Measurements from ENCODE around the gene LAMC3. TPM values are rescaled to one million over a fixed set of nuclear protein-coding genes. Genes with fewer than 3 reads are reported as not detected.

LAMC3 gene
- total RNA-seq, 1 donor from 2014 or later, result 0.03 TPM

DNA sequence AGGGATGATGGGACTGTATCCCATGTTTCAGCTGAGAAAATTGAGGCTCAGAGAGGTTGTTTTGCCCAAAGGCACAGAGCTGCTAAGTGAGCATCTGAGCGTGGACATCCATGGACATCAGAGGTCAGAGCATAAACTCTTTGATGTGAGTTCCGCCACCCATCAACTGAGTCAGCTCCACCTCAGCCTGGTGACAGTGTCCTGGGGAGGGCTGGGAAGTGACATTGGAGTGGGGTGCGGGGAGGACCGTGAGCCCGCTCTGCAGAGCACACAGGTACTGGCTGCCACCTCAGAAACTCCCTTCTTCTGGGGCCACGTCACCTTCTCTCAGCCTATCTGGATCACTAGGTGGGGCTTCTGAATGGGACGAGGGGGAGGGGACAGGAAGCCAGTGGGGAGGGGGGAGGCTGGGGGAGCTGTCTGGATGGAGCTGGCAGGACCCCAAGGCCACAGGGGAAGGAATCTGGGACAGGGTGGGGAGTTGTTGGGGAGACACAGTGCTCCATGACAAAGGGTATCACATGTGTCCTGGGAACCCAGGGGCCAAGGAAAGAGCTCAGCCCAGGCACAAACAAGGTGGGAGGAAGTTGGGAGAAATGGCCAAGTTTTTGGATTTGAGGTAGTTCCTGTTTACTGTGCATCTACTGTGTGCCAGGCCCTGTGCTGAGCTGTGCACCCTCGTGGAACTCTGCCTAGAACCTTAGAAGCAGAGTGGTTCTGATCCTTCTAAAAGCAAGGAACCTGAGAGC, 2.5 kb downstream of the LAMC3 start:
- no peak for DNase-seq (ENCODE audit: low read depth)

DNA sequence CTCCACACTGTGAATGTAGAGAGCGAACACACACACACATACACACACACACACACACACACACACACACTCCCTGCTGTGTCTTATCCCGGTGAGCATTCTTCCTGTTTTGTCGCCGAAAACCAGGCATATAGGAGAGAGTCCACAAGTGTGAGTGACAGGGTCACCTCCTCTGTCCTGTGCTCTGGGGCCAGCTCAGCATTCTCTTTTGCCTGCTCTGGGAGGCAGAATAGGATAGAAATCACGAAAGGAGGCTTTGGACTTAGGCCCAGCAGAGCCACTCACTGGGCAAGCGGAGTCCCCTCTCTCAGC, 3.0 kb downstream of the LAMC3 start:
- DNase-seq (ENCODE audit: low read depth), result no peak

DNA sequence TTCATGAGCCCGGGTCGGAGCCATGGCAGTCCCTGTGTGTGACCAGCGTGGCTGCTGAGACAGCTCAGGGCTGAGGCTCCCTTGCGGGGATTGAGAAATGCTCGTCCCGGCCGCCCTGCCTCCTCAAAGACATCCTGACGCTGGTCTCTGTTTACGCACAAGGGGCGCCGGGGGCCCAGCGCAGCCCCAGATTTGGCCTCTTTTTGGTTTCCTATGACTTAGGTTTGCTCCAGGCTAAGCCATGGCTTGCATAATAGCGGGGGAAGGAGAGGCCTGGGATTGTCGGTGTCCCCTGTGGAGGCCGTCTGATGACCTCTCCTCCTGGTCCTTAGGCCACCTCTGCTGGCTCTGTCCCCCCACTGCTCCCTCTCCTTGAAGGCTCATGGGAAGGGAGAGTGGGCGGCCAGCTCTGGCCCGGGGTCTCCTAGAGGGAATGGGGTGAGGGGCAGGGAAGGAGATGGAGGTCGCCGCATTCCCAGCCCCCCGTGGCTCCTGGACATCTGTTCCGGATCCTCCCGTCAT, 3.5 kb downstream of the LAMC3 start:
- DNase-seq (ENCODE audit: low read depth), result no peak

DNA sequence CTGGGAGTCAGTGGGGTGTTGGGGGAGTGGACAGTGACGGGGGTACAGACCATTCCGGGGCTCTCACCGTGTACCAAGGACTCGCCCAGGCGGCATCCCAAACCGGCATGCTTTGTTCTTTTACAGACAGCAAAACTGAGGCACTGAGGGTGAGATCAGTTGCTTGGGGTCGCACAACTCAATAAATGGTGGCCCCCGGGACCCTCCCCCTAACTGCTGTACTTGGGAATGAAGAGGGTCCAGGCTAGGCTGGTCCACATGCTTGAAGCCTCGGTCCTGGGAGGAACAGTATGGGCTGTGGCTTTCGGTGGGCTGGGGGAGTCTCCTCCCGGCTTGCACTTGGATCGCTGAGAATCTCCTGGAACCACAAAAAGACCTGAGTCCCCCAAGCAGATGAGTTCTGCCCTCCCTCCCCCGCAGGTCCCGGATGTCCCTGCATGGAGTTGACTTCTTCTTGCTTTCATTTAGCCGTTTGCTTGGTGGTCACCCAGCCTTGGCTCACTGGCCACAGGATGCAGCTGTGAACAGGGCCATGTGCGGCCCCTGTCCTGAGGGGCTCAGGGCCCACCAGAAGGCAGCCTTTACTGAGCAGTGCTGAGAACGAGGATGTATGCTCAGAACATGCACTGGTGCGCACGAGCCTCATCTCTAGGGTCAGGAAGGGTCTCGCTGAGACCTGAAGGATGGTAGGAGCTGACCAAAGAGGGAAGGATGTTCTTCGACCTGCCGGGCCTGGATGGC, 4.2 kb downstream of the LAMC3 start:
- DNase-seq (ENCODE audit: low read depth), result no peak

DNA sequence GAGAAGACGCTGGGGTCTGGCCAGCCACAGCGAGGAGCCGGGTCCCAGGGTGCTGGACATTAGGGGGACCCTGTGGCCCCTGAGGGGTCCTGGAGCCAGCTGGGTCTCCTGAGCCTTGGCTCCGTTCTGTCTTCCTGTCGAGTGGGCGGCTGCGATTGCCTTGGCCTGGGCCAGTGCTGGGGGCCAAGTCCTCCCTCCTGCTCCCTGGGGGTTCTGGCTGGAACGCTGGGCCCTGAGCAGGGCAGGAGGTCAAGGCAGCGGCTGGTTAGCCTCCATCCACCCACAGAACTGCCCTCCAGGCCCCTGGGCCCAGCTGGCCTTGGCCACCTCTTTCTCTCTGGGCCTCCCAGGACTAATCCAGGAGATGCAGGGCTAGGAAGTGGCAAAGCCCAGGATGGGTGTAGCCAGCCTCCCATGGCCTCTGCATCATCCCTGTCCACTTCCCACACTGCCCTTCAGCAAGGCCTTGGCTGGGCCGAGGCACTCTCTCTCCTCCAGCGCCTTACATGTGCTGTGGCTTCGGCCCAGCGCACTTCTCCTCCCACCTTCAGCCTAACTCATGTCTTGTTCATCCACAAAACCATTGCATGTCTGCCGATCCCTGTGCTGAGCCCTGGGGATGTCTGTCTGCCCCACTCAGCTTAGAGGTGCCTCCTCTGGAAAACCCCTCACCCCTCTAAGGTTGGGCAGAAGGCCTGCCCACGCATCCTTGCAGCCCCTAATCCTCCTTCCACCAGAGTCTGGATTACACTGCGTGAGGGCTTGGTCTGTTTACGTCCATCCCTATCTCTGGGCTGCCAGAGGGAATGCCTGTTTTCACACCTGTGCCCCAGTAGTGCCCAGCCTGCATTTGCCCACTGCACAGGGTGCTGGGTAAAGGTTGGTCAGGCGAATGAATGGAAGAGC, 5.0 kb downstream of the LAMC3 start:
- no peak for DNase-seq (ENCODE audit: low read depth)

DNA sequence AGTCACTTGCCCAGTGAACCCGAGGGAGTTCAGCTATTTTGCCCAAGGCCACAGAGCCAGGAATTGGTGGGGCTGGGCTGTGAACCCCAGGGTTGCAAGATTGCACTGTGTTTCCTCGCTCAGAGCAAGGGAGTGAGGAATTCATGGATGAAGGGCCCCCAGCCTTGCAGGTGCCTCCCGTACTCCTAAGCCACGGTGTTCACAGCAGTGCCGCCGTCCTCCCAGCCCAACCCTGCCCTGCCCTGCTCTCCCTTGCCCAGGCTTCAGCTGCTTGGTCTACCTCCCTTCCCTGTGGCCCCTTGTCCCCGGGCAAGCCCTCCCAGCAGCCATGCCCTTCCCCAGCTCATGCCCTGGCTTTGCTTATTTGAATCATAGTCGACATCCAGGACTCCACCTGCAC, 6.1 kb downstream of the LAMC3 start:
- no peak for DNase-seq (ENCODE audit: low read depth)

DNA sequence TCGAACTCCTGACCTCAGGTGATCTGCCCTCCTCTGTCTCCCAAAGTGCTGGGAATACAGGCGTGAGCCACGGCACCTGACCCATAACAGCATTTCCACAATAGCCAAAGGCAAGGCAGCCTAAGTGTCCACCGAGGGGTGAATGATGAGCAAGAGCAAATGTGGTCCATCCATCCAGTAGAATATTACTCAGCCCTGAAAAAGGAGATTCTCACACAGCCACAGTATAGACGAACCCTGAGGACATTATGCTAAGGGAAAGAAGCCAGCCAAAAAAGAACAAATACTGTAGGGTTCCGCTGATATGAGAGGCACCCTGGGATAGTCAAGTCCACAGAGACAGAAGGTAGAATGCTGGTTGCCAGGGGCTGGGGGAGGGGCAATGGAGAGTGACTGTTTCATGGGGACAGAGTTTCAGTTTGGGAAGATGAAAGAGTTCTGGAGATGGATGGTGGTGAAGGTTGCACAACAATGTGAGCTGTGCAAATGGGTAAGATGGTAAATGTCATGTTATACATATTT, 7.0 kb downstream of the LAMC3 start:
- no peak for DNase-seq (ENCODE audit: low read depth)

DNA sequence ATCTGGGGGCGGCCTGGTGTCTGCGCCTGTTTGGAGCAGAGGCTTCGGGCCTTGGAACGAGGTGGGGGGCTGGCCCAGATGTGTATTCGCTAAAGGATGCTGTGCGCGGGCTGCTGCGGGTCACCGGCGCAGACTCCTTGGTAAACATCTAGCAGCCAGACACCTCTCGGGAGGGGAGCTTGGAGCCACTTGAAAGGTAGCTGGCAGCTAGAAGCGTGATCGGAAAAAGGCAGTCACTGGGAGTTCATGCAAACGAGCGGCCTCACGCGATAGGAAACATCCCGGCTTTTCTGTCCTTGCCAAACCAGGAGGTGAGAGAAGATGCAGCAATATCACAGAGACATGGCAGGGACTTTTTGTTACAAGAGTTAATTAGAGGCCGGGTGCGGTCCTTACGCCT, 8.1 kb downstream of the LAMC3 start:
- no peak for DNase-seq (ENCODE audit: low read depth)

DNA sequence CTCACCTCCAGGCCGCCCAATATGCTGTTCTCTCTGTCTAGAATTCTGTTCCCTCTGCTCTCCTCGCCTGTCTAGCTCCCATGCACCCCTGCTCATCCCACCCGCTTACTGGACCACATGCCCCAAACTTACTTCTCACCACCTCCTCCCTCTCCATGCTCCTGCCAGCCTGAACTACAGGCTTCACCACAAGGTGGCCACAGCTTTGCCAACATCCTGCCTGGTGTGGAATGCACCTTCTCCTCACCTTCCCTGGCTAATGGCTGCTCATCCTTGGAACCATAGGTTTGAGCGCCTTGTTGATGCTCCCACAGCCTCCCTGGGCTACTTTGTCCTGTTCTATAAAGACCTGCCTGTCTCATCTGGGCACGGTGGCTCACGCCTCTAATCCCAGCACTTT, 9.6 kb downstream of the LAMC3 start:
- no peak for DNase-seq (ENCODE audit: low read depth)

DNA sequence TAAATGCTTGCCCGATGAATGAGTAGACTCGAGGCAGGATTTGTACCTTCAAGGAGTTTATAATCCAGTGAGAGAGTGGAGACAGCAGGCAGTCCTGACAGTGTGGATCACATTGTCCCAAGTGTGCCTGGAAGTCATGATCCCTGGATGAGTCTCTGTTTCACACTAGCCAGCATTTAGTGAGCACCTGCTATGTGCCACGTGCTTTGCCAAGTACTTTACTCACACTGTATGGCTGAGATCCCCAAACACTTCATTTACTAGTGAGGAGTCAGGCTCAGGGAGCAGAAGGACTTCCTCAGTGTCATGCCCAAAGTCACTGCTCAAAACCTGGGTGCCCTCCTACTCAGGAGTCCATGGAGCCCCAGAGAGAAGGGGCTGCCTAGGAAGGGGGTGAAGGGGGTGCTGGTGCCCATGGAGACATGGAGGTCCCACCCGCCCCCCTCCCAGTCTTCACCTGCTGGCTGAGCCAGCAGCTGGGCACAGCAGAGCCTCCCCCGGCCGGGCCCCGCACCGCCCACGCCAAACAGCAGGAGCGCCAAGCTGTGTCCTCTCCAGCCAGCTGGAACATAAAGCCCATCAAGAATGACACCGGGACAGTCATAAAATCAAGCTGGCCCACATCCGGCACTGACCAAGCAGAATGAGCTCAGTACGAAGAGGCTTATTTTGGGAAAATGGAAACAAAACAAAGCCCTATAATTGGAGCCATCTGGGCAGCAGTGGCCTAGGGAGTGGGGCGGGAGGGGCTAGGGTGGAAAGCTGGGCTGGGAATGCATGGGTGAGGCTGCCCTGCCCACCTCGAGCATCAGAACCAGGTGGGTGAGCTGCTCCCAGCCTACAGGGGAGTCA, 10.6 kb downstream of the LAMC3 start:
- peak; percentile 44 for DNase-seq (ENCODE audit: low read depth)

DNA sequence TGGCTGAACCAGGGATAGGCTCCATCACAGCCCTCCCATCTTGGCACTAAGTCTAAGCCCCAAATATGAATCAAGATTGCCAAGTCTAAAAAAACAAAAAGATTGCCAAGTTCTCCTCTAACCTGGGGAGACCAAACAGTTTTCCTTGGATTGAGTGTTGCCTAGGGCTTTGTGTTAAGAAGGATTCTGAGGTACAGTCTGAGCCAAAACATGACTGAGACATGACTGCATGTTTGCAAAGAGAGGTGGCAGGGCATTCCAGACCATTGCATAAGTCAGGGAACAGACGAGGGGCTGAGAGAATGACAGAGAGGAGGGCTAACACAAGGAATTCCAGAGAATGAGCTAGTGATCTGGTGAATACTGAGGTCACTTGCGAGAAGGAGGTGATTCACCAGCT, 11.4 kb downstream of the LAMC3 start:
- DNase-seq (ENCODE audit: low read depth), result no peak

DNA sequence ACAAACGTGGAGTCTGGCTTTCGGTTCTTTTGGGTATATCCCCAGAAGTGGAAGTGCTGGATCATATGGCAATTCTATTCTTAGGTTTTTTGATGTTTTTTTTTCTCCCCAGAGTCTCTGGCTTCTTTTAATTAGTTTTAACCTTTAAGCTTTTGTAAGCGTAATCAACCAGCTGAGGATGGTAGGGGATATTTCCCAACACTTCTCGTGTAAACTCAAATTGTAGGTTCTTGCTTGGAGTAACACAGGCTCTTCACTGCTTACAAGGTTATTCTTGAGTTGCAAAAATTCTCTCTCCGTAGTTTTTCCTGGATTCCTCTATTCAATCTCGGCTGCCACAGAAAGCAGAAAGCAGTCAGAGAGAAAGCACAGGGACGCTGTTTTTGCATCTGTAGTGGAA, 11.9 kb downstream of the LAMC3 start:
- DNase-seq (ENCODE audit: low read depth), result no peak

DNA sequence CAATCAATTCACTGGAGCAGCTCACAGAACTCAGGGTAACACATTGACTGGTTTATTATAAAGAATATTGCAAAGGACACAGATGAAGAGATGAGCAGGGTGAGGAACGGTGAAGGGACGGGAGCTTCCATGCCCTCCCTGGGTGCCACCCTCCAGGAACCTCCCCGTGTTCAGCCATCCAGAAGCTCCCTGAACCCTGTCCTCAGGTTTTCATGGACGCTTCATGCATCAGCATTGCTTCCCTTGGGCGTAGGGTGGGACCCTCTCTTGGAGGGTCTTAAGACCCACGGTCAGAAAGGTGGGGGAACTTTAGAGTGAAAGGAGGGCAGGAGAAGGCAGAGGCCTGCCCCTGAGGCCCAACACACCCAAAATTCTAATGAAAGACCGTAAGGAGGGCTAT, 12.8 kb downstream of the LAMC3 start:
- no peak for DNase-seq (ENCODE audit: low read depth)

DNA sequence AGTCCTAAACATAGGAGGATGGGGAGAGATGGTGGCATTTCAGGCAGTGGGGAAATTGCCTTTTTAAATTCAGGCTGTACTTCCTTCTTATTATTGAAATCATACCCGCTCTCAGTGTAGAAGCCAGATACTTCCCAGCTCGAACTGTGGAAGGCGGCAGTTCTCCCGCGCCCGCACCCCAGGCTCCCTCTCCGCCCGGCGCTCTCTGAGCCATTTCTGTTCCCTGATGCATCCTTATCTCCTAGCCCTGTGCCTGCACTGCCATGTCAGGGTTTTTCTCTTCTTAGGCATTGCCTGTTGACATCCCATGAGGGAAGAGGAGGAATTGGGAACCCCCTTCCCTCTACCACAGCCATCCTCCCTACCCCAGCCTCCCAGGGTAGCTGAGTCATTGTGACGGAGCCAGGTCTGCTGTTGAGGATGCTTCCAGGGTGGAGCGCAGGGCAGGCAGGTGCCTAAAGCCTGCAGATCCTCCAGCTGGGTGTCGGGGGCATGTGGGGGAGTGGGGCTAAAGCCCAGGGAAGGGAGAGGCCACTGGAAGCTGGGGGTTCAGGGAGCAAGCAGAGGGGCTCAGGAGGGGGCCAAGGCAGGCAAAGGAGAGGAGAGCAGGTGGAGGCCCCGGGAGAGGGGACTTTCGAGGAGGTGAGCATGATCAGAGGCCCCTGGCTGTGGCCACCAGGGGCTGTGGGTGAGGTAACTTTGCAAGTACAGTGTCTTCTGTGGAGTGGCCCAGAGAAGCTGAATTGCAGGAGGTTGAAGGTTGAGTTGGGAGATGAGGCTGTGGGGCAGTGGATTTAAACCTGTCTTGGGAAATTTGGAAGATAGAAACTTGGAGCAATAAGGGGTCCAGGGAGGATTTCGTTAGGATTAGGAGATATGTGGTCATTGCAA, 16.2 kb downstream of the LAMC3 start:
- DNase-seq (ENCODE audit: low read depth), result no peak

DNA sequence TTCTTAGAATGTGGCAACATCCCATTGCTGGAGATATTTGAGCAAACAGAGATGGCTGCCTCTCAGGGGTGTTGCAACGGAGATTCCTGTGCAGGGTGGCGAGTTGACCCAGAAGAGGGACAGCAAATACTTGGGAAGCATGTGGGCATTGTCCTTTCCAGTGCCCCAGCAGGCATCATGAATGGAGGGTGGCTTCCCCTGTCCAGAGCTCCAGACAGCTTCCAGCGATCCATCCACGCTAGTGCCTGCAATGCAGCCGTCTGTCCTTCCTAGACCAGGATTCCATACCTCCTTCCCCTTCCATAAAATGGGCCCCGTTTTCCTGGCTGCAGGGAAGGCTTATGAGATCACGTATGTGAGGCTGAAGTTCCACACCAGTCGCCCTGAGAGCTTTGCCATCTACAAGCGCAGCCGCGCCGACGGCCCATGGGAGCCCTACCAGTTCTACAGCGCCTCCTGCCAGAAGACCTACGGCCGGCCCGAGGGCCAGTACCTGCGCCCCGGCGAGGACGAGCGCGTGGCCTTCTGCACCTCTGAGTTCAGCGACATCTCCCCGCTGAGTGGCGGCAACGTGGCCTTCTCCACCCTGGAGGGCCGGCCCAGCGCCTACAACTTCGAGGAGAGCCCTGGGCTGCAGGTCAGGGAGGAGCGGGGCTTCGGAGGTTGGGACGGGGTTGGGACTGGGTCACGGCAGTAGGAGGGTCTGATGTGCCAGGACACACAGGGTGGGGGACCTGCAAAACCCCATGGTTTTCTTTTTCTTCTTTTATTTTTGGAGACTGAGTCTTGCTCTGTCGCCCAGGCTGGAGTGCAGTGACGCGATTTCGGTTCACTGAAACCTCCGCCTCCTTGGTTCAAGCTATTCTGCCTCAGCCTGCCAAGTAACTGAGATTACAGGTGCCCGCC, 17.2 kb downstream of the LAMC3 start:
- no peak for DNase-seq (ENCODE audit: low read depth)

DNA sequence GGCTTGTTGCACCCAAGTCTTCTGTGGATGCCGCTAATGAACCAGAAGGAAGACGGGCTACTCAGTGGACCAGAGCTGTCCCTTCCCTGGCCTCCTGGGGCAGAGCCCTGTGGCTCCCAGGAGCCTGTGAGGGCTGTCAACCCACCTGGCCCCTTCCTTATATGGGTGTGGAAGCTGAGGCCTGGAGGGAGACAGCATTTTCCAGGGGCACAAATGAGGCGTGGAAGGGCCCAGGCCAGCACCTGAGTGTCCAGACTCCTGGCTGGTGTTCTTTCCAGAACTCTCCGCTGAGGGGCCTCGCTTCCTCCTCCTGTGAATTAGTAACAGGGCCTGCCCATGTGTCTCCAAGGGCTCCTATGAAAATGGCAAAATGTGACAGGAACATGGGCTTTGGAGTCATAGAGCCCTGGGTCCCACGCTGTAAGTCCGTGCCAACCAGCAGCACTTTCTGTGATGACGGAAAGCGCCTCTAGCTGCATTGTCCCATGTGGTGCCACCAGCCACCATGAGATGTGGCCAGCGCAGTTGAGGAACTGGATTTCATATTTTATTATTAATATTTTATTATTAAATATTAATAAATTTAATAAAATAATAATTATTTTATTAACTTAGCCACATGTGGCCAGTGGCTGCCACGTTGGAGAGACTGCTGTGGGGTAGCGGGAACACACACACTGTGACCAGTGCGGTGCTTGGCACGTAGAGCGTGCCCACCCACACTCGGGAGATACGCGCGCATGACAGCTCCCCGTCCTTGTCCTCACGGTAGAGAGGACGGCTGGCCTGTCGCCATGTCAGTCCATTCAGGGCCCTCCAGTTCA, 18.3 kb downstream of the LAMC3 start:
- DNase-seq (ENCODE audit: low read depth), result no peak

DNA sequence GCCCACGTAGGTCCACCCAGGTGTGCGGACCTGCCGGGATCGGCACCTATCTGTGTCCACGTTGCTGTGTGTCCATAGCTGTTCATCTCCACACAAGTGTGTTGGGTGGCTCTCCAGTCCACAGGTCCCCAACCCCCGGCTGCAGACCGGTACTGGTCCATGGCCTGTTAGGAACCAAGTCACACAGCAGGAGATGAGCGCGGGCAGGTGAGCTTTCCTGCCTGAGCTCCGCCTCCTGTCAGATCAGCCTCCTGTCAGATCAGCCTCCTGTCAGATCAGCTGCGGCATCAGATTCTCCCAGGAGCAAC, 18.9 kb downstream of the LAMC3 start:
- no peak for DNase-seq (ENCODE audit: low read depth)

Measured in myocyte (in vitro differentiated cells).